ENCODE results near the gene SPTBN5.

The SPTBN5 gene

GRCh38 chr15:41895491-41895890 is 1.6 kb upstream of the SPTBN5 start:
- H3K79me2 ChIP-seq (ENCODE audit: insufficient read depth, low read length) = no peaks in the 10 kb centered on the region
- H3F3A ChIP-seq (ENCODE audit: insufficient read depth, low read length) = no peaks in the 10 kb centered on the region
- H2AFZ ChIP-seq (ENCODE audit: low read length) = no peak overlapping the region
- H3K9me2 ChIP-seq (ENCODE audit: low read depth, low read length) = no peaks in the 10 kb centered on the region
- no peaks in the 10 kb centered on the region for H3K9me3 ChIP-seq (ENCODE audit: low read length)
- no peak overlapping the region for H3K9ac ChIP-seq (ENCODE audit: low read length)
- H3K4me1 ChIP-seq (ENCODE audit: insufficient read depth, low read length, severe bottlenecking) = no peaks in the 10 kb centered on the region
- no peaks in the 10 kb centered on the region for H3K36me3 ChIP-seq (ENCODE audit: insufficient read depth, low read length)
- H3K4me3 ChIP-seq (ENCODE audit: low read depth, low read length, poor library complexity, severe bottlenecking) = no peak overlapping the region
- 0 out of 2 replicates have a peak, but pooled peaks cover 13% of the 10 kb centered on the region for H3K27me3 ChIP-seq (ENCODE audit: insufficient read depth, low read length)
- H3K4me2 ChIP-seq (ENCODE audit: low read length) = no peak overlapping the region
- H3K27ac ChIP-seq (ENCODE audit: low read depth, low read length, poor library complexity, severe bottlenecking) = no peak overlapping the region
- TF ChIP-seq CTCF (IDR thresholded peaks at IDR 0.05; ENCODE audit: low read length) = no peak
- TF ChIP-seq EZH2 (IDR thresholded peaks at IDR 0.05; ENCODE audit: borderline replicate concordance, low read length) = no peak
- H4K20me1 ChIP-seq (ENCODE audit: insufficient read depth, low read length) = no peaks in the 10 kb centered on the region

- Histone ChIP-seq H3K9ac (ENCODE audit: low read length) (no peak overlapping the region), H3K27me3 (ENCODE audit: insufficient read depth, low read length) (0 out of 2 replicates have a peak, but pooled peaks cover 13% of the 10 kb centered on the region), H3K4me3 (ENCODE audit: low read depth, low read length, poor library complexity, severe bottlenecking) (no peak overlapping the region), H3K79me2 (ENCODE audit: insufficient read depth, low read length) (no peaks in the 10 kb centered on the region), H3K9me3 (ENCODE audit: low read length) (no peaks in the 10 kb centered on the region), H3K27ac (ENCODE audit: low read depth, low read length, poor library complexity, severe bottlenecking) (no peak overlapping the region), H2AFZ (ENCODE audit: low read length) (no peak overlapping the region), H3K36me3 (ENCODE audit: insufficient read depth, low read length) (no peaks in the 10 kb centered on the region), H3F3A (ENCODE audit: insufficient read depth, low read length) (no peaks in the 10 kb centered on the region), H3K4me2 (ENCODE audit: low read length) (no peak overlapping the region), H4K20me1 (ENCODE audit: insufficient read depth, low read length) (no peaks in the 10 kb centered on the region), H3K9me2 (ENCODE audit: low read depth, low read length) (no peaks in the 10 kb centered on the region), H3K4me1 (ENCODE audit: insufficient read depth, low read length, severe bottlenecking) (no peaks in the 10 kb centered on the region)
- TF ChIP-seq EZH2 (IDR thresholded peaks at IDR 0.05; ENCODE audit: borderline replicate concordance, low read length) (no peak), CTCF (IDR thresholded peaks at IDR 0.05; ENCODE audit: low read length) (no peak)
These were observed 1.1 kb upstream of the SPTBN5 start for GRCh38 chr15:41894791-41895463.

- no peak overlapping the region for H3K4me2 ChIP-seq (ENCODE audit: low read length)
- H3K36me3 ChIP-seq (ENCODE audit: insufficient read depth, low read length) = no peaks in the 10 kb centered on the region
- H3K9me3 ChIP-seq (ENCODE audit: low read length) = no peaks in the 10 kb centered on the region
- no peak overlapping the region for H2AFZ ChIP-seq (ENCODE audit: low read length)
- H3K4me1 ChIP-seq (ENCODE audit: insufficient read depth, low read length, severe bottlenecking) = no peaks in the 10 kb centered on the region
- H3K9me2 ChIP-seq (ENCODE audit: low read depth, low read length) = no peaks in the 10 kb centered on the region
- no peak overlapping the region for H3K4me3 ChIP-seq (ENCODE audit: low read depth, low read length, poor library complexity, severe bottlenecking)
- no peak overlapping the region for H3K27ac ChIP-seq (ENCODE audit: low read depth, low read length, poor library complexity, severe bottlenecking)
- H3F3A ChIP-seq (ENCODE audit: insufficient read depth, low read length) = no peaks in the 10 kb centered on the region
- TF ChIP-seq EZH2 (IDR thresholded peaks at IDR 0.05; ENCODE audit: borderline replicate concordance, low read length) = no peak
- TF ChIP-seq CTCF (IDR thresholded peaks at IDR 0.05; ENCODE audit: low read length) = no peak
- H3K79me2 ChIP-seq (ENCODE audit: insufficient read depth, low read length) = no peaks in the 10 kb centered on the region
- no peaks in the 10 kb centered on the region for H4K20me1 ChIP-seq (ENCODE audit: insufficient read depth, low read length)
- H3K27me3 ChIP-seq (ENCODE audit: insufficient read depth, low read length) = 0 out of 2 replicates have a peak, but pooled peaks cover 13% of the 10 kb centered on the region
- no peak overlapping the region for H3K9ac ChIP-seq (ENCODE audit: low read length)
These were observed 468 bp upstream of the SPTBN5 start for GRCh38 chr15:41894251-41894790.
